Upper lobe of left lung (tissue), 4 donors: Measurements from ENCODE around the gene CYP2C19.

Source experiments
- EP300 ChIP-seq, 4 donors: sonication (generic); formaldehyde crosslinking; IDR thresholded peaks; one replicate each; pipeline ENCODE4 v1.5.1; 2017; ENCODE audit warnings: antibody characterized with exemption in 4 of 4, control low read depth in 2 of 4
- POLR2A ChIP-seq, 4 donors: fragments of 450-650 bp; IDR thresholded peaks; one replicate each; pipeline ENCODE4 v1.5.1; 2016 to 2017; ENCODE audit warnings: antibody characterized with exemption in 4 of 4, mild to moderate bottlenecking in 2 of 4
- POLR2AphosphoS5 ChIP-seq, 2 donors: sonication (generic); formaldehyde crosslinking; IDR thresholded peaks; one replicate each; pipeline ENCODE4 v1.5.1; 2017; ENCODE audit warnings: antibody characterized with exemption in 2 of 2
- TF ChIP-seq, protein P1 (sequence below), 6 experiments: fragments of 450-650 bp in 4 of 6; fragments of 200-600 bp in 2 of 6; sonication (generic) in 2 of 6; IDR thresholded peaks; one replicate each; pipeline ENCODE4 v1.5.1; 2016 to 2019; ENCODE audit warnings: antibody characterized with exemption in 6 of 6

DNA sequence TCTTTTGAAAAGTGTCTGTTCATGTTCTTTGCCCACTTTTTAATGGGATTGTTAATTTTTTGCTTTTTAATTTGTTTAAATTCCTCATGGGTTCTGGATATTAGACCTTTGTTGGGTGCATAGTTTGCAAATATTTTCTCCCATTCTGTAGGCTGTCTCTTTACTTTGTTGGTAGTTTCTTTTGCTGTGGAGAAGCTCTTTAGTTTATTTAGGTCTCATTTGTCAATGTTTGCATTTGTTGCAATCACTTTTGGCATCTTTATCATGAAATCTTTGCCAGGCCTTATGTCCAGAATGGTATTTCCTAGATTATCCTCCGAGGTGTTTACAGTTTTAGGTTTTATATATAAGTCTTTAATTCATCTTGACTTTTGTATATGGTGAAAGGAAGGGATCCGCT lies 23.9 kb upstream of the CYP2C19 start:
- TF ChIP-seq POLR2A (IDR thresholded peaks at IDR 0.05) (no peak), EP300 (IDR thresholded peaks at IDR 0.05) (no peak), POLR2AphosphoS5 (IDR thresholded peaks at IDR 0.05) (no peak)
- TF ChIP-seq, protein P1, sequence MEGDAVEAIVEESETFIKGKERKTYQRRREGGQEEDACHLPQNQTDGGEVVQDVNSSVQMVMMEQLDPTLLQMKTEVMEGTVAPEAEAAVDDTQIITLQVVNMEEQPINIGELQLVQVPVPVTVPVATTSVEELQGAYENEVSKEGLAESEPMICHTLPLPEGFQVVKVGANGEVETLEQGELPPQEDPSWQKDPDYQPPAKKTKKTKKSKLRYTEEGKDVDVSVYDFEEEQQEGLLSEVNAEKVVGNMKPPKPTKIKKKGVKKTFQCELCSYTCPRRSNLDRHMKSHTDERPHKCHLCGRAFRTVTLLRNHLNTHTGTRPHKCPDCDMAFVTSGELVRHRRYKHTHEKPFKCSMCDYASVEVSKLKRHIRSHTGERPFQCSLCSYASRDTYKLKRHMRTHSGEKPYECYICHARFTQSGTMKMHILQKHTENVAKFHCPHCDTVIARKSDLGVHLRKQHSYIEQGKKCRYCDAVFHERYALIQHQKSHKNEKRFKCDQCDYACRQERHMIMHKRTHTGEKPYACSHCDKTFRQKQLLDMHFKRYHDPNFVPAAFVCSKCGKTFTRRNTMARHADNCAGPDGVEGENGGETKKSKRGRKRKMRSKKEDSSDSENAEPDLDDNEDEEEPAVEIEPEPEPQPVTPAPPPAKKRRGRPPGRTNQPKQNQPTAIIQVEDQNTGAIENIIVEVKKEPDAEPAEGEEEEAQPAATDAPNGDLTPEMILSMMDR (IDR thresholded peaks at IDR 0.05), result no peak
